Measurements from ENCODE around the gene ATXN1.

The ATXN1 gene

DNA sequence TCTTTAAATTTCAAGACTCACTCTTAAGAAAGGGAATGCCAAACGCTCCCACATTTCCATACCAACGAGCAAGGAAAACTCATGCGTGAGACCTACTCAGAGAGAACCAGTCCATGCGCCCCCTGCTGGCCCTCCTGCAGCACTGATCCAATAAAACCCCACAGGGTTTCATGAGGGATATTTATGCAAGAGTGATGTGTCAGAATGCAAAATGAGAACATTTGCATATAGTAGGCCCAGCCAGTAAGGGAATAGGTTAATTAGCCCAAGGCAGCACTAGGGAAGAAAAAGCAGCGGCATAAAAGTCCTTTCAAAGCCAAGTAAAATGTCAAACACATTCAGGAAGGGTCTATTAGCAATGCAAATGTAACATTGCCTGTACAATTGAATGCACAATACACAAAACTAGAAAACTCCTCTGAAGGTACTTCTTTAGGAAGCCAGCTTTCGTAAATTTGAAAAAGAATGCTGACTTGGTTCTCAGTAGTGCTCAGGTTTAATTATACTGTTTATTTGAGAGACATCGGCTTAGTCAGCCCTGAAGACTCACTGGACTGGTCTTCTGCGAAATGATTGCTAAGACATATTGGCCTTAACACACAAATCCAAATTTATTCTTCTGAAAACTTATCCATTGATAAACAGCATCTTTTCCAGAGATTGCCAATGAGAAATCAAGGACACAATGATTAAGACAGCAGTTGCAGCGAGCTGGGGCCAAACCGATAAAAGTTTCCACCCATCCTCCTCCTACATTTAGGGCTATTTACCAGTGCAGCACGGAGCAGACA is 429.7 kb downstream of the ATXN1 start:
- peak; percentile 47 for DNase-seq (ENCODE audit: low read depth)

DNA sequence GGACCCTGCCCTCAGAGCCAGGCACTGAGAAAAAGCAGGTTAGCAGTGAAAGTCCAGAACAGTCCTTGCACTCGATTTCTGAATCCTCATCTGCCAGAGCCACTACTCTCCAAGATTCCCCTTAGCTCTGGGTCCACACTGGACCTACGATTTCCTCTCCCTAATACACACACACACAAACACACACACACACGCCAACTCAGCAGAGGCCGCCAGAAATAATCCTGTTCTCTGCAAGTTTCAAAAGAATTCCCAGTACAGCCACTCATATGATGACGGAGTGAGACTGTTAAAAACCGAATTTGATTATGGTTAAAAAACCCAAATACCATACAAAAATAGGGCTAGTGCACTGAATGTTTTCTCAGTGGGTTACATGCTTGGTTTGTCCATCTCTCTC is 432.0 kb downstream of the ATXN1 start:
- no peak for DNase-seq (ENCODE audit: low read depth)

- no peak for DNase-seq (ENCODE audit: low read depth)
Measured at GRCh38 chr6:16327777-16328325, 433.4 kb downstream of the ATXN1 start.

- DNase-seq (ENCODE audit: low read depth) = no peak
Measured at GRCh38 chr6:16326971-16327776, 434.1 kb downstream of the ATXN1 start.

DNA sequence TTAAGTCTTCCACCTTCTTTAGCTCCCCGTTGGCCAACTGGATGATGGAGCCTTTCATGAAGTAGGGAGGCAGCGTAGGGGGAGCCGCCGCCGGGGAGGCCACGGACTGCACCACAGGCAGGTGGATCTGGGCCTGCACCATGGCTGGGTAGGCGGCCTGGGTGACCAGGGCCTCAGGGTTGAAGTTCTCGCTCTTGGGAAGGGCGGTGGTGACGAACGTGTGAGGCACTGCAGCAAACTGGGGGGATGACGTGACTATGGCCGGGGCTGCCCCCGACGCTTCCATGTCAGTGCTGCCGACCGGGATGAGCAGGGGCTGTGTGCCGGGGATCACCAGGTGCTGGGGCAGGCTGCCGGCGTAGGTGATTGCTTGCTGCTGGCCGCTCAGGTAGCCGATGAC is 434.7 kb downstream of the ATXN1 start:
- DNase-seq (ENCODE audit: low read depth) = no peak

- no peak for DNase-seq (ENCODE audit: low read depth)
Measured at GRCh38 chr6:16324606-16325225, 436.5 kb downstream of the ATXN1 start.

DNA sequence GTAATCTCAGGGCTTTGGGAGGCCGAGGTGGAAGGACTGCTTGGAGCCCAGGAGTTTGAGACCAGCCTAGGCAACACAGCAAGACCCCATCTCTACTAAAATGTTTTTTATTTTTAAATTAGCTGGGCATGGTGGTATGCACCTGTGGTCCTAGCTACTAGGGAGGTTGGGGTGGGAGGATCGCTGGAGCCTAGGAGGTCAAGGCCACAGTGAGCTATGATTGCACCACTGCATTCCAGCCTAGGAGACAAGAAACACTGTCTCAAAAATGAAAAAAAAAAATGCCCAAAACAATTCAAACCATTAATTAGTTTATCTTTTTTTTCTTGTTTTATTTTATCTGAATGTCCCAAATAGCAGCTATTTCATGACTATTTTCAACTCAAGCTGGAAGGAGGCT is 437.1 kb downstream of the ATXN1 start:
- DNase-seq (ENCODE audit: low read depth) = no peak

DNA sequence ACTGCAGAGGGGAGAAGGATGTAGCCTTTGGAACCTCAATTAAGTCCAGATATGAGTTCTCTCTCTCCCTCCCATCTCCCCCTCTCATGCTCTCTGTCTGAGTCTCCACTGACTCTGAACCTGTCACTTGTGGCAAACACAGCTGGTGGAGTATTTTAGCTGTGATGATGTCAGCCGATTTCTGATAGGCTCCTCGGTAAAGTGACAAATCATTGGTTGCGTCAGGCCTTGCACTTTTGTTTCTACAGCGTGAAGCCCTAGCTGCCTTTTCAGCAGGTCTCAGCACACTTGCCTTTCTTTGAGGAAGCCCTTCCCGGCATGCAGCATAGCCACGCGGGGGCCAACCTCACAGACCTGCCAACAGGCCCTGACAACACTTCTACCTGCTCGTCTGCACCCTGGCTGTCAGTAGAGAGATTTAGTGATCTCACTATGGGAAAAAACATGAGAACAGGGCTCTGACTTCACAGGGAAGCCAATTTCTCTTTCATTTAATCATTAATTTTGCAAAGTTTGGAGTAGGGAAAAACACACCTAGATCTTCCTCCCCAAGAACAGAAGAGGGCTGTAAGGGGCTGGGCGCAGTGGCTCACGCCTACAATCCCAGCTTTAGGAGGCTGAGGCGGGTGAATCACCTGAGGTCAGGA is 438.5 kb downstream of the ATXN1 start:
- peak; percentile 22 for DNase-seq (ENCODE audit: low read depth)

- no peak for DNase-seq (ENCODE audit: low read depth)
Measured at GRCh38 chr6:16321826-16322225, 439.4 kb downstream of the ATXN1 start.

DNA sequence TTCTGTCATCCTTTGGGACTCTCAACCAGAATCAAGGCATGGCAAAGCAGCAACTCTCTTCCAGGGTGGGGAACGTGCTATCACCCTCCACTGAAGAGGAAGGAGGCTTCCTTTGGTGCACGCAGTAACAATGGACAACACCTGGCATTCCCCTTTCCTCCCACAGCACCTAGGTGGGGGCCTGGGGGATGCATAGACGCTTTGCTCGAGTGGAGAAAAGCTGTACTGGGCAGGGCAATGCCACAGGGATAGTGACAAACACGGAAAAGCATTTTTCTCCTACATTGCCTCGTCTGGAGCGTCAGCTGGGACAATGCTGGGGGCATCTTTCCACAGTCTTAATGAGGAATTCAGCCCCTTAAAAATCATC is 439.9 kb downstream of the ATXN1 start:
- no peak for DNase-seq (ENCODE audit: low read depth)

- DNase-seq (ENCODE audit: low read depth) = no peak
Measured at GRCh38 chr6:16320533-16321340, 440.5 kb downstream of the ATXN1 start.

- DNase-seq (ENCODE audit: low read depth) = peak; percentile 21
Measured at GRCh38 chr6:16319813-16320532, 441.3 kb downstream of the ATXN1 start.

GRCh38 chr6:16318953-16319720 is 442.1 kb downstream of the ATXN1 start:
- DNase-seq (ENCODE audit: low read depth) = no peak

- DNase-seq (ENCODE audit: low read depth) = no peak
Measured at GRCh38 chr6:16318538-16318937, 442.7 kb downstream of the ATXN1 start.

- no peak for DNase-seq (ENCODE audit: low read depth)
Measured at GRCh38 chr6:16316741-16317251, 444.5 kb downstream of the ATXN1 start.

- no peak for DNase-seq (ENCODE audit: low read depth)
Measured at GRCh38 chr6:16314296-16314695, 447.0 kb downstream of the ATXN1 start.

DNA sequence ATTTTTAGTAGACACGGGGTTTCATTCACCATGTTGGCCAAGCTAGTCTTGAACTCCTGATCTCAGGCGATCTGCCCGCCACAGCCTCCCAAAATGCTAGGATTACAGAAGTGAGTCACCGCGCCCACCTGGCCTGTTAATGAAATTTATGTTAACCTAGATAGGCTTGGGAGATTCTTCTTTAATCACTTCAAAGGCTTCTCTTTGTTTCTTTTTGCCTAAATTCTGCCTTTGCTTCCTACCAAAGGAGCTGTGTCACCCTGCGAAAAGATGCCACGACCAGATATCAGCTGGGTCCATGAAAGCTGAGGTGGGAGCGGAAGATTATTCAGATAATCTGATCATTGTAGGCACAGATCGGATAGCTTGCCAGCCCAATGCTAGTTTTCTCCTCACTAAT is 447.5 kb downstream of the ATXN1 start:
- no peak for DNase-seq (ENCODE audit: low read depth)

DNA sequence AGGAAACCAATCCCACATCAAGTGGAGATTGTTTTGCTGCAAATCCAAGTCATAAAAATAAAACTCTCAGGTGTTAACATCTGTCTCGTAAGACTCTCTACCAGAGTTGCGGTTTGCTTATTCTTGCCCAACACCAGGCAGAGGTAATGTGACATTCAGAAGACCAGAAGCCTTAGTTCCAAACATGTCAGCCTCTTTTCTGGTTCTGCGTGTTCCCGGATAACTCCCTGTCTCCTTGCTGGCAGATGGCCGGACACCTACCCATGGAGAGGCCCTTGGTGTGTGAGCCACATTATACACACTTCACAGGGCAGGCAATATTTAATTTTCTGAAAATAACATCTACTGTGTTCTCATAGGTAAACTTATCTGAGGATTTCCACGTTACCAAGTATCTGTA is 449.5 kb downstream of the ATXN1 start:
- DNase-seq (ENCODE audit: low read depth) = no peak

DNA sequence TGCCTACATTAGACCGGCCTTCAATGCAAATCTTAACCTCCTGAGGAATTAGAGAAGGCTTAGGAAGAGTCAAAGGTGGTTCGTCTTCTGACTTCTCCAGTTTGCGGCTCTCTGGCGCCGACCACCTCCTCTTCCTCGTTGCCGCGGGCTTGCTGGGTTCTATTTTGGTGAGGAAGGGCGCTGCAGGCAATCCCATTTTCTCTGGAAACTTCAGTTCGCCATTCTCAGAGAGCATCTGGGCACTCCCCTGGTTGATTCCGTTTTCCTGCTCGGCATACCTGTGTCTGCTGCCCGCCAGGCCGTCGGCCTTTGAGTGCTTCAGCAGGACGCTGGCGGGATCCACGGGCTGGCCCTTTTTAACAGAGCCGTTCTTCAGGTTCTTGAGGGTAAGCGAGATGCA is 454.9 kb downstream of the ATXN1 start:
- DNase-seq (ENCODE audit: low read depth) = no peak

DNA sequence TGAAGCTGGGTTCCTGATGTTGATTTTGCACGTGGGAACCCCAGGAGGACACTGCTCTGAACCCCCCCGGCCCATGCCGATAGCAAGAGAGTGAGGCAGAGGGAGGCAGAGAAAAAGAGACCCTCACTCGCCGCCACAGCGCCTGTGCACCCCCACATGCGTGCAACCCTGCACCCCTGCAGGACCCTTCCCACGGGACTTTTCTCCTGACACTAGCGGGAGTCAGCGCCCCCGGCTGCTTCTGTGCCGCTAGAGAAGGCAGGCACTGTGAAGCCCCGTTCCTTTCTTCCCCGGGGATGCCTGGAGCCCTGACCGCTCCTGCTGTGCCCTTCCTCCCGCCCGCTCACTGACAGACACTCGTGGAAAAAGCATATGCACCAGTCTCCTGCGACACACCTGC is 455.5 kb downstream of the ATXN1 start:
- DNase-seq (ENCODE audit: low read depth) = no peak

All from stimulated activated CD8-positive, alpha-beta memory T cell treated with anti-CD3 and anti-CD28 coated beads, Interleukin-15, amount 100 ng/mL, for 24 hours (primary cell).